Right lung (tissue), 10 donors: ENCODE results near the gene OR8D4. TPM values are rescaled to one million over a fixed set of nuclear protein-coding genes. Genes with fewer than 3 reads are reported as not detected.
"Not testable (repeated sequence)": the region's sequence is repeated elsewhere in the genome, so short reads cannot be mapped to it uniquely, and the experiment has no call there.

Source experiments
- DNase-seq, 2 donors: peaks; one replicate each; pipeline ENCODE4 v3.0.0-alpha.2; 2013
- long read RNA-seq, 8 donors: transcript quantifications; one replicate each; lab custom pipeline, GENCODE V29; 2026
- polyA plus RNA-seq, 5 donors: library from polyadenylated mRNA; unstranded; fragments of 120-200 nt; gene quantifications; one replicate each; pipeline versions ENCODE4 v1.2.1 to v1.2.3, GENCODE V29; 2013; ENCODE audit warnings: inconsistent platforms in 1 of 5, low replicate concordance in 1 of 5; ENCODE audit not compliant: insufficient read length in 5 of 5, insufficient read depth in 1 of 5

Gene OR8D4
- polyA plus RNA-seq, result under 1 TPM in 2 of 5 donors, not detected in 3; 0.04 to 0.06 TPM
- long read RNA-seq, donor 1, result 0 reads
- long read RNA-seq, donor 2, result 0 reads
- long read RNA-seq, donor 3, result 0 reads
- long read RNA-seq, donor 4, result 0 reads
- long read RNA-seq, donor 5, result 0 reads
- long read RNA-seq, donor 6, result 0 reads
- long read RNA-seq, donor 7, result 0 reads
- long read RNA-seq, donor 8, result 0 reads

DNA sequence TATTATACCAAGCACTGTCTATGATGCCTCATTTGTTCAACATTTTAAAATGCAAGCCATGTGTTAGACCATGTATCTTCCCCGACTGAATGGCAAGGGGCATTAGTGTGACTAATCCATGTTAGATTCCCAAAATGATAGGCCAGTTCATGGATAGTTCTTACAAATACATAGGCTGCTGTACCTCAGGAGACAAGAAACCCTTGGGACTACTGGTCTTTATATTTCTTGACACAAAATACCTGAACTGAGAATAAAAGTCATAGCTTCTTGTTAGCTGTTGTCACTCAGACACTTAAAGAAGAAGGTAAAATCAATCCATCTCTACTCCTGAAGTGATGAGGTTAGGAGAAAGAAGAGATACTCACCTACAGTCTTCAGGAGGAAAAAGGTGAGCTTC, at the start of gene OR8D4:
Gene OR8D4 (plus strand): TSS at position 301 of the 400 bp plus-strand sequence. CDS start 4,265 bp downstream, outside the sequence.
- DNase-seq, result no peak

DNA sequence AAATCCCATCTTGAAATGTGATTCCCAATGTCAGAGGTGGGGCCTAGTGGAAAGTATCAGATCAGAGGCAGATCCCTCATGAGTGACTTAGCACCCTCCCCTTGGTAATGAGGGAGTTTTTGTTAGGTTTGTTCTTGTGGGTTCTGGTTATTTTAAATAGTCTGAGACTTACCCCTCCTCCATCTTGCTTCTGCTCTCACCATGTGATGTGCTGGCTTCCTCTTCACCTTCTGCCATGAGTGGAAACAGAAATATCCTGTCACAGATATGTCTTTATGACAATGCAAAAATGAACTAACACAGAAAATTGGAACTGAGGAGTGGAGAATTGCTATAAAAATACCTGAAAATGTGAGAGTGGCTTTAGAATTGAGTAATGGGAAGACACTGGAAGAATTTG, 49.6 kb upstream of the OR8D4 start:
- no peak for DNase-seq

DNA sequence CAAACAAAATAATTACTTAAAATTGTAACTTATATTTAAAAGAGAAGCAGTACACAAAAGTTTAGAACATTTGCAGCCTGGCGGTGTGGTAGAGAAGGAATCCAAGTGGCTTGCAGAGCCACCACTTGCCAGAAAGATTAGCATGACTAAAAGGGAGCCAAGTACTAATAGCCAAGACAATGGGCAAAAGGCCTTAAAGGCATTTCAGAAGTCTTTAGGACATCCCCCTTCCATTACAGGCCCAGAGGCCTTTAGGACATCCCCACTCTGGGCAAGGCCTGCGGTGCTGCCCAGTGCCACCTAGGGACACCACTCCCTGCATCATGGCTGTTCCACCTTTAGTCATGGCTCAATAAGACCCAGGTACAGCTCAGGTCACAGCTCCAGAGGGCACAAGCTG, 48.9 kb upstream of the OR8D4 start:
- DNase-seq, result no peak

DNA sequence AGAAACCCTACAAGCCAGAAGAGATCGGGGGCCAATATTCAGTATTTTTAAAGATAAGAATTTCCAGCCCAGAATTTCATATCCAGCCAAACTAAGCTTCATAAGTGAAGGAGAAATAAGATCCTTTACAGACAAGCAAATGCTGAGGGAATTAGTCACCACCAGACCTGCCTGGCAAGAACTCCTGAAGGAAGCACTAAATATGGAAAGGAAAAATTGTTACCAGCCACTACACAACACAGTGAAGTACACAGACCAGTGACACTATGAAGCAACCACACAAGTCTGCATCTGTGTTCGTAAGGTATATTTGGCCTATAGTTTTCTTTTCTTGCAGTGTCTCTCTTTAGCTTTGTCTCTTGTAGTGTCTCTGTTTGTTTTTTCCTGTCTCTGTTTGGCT, 45.5 kb upstream of the OR8D4 start:
- DNase-seq, result no peak

DNA sequence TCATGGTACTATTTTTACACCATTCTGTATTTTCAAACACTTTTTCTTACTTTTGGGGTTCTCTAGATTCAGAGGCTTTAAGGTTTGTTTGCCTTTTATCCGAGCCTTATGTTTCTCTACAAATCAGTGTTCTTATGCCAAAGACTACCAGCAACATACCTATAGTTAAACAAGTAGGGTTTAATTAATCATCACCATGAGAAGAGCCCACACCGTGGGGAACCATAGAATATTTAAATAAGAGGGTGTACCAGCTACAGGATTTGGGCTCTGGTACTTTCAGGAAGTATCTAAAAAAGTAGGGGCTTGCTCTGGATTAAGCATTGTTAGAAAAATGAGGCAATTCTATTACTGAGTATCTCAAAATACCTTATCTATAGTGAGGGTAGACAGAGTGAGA, 42.2 kb upstream of the OR8D4 start:
- DNase-seq, result no peak

DNA sequence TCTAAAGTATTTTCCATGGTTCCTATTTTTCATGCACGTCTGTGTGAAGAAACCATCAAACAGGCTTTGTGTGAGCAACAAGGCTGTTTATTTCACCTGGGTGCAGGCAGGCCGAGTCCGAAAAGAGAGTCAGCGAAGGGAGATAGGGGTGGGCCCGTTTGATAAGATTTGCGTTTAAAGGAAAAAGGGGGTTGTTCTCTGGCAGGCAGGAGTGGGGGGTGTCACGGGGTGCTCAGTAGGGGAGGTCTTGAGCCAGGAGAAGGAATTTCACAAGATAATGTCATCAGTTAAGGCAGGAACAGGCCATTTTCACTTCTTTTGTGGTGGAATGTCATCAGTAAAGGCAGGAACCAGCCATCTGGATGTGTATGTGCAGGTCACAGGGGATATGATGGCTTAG, 36.7 kb upstream of the OR8D4 start:
- DNase-seq, result not testable (repeated sequence)

DNA sequence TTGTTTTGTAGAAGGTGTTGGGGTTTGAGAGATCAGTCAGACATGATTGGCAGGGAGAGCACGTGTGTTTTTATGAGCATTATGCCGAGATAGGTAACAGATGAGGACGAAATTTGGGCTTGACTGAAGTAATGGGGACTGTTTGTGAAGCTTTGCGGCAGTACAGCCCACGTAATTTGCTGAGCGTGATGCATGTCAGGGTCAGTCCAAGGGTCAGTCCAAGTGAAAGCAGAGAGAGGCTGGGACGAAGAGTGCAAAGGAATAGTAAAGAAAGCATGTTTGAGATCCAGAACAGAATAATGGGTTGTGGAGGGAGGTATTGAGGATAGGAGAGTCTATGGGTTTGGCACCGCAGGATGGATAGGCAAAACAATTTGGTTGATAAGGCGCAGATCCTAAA, 34.2 kb upstream of the OR8D4 start:
- not testable (repeated sequence) for DNase-seq

DNA sequence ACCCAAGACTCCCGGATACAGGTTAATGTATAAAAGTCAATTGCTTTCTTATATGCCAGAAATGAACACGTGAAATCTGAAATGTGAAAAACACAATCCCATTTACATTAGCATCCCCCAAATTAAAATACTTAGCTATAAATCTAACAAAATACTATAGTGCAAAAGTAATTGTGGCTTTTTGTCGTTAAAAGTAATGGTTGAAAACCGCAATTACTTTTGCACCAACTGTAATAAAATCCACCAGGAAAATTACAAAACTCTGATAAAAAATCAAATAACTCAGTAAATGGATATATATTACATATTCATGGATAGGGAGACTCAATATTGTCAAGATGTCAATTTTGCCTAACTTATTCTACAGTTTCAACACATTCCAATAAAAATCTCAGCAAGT, 21.1 kb upstream of the OR8D4 start:
- DNase-seq, result no peak

DNA sequence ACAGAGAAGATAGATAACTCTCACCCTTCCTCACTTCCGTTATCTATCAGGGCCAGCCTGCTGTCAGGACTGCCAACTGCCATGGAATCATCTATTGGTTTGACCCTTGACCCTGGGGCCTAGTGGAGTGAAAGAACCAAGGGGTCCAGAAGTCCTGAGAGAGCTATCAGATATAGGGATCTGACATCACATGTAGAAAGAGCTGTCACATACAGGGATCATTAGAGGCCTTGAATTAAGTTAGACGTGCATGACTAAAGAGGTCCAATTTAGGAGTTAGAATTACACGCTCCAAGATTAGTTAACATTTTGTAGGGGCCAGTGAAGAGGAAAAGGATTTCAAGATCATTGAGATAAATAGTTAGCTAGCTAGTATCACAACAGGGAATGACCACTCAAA, 16.4 kb upstream of the OR8D4 start, which contains the start of gene TMEM225:
Gene TMEM225 (minus strand): TSS at position 101 of the 400 bp plus-strand sequence. CDS start 245 bp downstream, outside the sequence.
- DNase-seq, result no peak

DNA sequence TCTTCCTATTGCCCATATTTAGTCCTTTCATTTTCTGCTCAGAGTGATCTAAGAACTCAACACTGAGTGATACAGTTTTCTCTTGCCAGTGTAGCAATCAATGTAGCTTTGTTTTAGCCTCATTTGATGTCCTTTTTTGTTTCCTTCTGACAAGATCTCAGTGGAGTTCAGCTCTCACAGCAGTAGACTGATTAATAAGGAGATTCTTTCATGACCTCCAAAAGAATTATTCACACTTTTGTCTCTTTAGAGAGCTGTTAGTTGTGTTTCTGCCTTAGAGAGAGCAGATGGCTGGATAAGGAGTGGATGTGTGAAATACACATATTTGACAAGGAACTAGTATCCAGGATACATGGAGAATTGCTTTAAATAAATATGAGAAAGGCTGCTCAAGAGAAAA, 9.9 kb upstream of the OR8D4 start:
- DNase-seq, result no peak

DNA sequence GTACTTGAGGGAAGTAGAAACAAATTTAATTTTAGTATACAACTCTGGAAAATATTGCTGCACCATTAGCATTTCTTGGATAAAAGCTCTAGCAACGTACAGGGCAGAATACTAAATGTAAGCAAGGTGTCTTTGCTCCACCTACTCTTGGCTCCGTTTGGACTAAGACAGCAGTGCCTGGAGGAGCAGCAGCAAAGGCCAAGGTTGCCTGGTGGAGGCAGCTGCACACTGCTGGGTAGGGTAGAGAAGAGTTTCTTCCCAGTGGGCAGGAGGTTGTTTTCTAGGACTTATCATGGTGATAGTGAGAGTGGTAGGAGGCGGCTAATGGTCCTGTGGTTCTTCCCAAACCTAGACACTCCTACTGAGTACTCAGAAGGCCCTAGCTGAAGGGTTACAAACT, 2.2 kb upstream of the OR8D4 start:
- DNase-seq, result no peak

DNA sequence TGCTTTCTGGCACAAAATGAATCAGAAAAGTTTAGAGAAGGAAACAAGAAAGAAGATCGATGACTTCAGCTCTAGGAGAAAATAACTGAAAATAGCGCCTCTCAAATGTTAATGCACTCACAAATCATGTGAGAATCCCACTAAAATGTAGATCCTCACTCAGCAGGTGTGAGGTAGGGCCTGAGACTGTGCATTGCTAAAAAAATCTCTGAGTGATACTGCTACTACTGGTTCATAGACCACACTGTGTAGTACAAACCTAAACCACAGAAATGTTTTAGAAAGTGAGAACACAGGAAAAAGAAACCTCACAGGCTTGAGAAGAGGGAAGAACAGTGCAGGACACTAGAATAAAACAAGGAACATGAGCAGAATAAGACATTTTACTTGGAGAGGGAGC, 2.0 kb downstream of the OR8D4 start:
- no peak for DNase-seq

DNA sequence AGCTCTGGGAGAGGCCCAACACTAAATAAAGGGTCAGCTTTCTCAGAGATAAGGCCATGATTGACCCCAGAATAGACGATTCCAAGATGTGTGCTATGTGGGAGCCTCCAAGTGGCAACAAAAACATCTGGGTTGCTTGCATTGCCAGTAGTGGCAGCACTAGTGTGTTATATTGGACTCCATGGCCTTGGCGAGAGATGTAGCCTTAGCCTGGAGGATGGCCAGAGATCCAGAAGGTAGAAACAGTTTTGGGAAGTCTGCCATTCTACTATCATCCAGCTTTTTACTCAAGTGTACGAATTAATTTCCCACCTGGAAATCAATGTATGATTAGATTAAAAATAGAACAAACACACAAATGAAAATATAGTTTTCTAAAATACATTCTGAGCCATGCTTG, 3.0 kb downstream of the OR8D4 start:
- DNase-seq, result no peak

DNA sequence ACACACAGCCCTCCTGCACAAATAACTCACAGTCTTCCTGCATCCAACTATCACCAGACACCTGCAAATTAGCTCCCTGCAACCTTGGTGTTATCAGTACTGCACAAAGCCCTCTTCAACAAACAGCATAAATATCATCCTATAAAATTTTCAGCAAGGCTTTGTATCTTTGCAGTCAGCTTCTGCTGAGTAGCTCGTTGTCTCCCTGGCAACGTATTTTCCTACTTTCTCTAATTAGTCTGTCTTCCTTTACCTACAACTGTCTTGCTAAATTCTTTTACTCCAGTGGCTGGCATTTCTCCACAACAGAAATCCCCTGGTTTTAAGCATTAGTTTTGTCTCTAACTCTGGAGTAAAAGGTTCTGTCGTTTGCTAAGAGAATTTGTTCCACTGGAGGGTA, 3.9 kb downstream of the OR8D4 start:
- DNase-seq, result no peak

DNA sequence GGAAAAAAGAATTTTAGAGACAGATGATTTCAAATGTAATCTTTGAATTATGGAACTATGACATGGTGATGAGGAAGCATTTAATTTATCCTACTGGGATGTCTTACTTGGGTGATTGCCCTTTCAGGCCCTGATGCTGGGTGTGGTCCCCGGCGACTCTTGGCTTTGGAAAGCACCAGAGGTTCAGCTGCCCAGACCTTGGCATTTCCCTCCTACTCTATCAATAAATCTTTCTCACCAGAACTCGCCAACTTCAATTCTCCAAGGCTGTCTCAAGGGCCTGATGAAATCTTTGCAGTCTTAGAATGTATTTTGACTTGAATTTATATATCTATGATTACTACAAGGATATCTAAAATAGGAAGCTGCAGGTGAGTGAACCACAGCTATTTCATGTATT, 19.0 kb downstream of the OR8D4 start:
- DNase-seq, result no peak

DNA sequence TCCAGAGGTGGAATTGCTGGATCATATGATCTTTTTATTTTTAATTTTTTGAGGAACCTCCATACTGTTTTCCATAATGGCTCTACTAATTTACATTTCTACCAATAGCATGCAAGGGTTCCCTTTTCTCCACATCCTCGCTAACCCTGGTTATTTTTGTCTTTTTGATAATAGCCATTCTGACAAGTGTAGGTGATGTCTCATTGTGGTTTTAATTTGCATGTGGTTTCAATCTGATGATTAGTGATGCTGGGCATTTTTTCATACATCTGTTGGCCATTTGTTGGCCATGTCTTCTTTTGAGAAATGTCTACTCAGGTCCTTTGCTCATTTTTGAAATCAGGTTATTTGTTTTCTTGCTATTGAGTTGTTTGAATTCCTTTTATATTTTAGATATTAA, 22.1 kb downstream of the OR8D4 start:
- DNase-seq, result no peak

DNA sequence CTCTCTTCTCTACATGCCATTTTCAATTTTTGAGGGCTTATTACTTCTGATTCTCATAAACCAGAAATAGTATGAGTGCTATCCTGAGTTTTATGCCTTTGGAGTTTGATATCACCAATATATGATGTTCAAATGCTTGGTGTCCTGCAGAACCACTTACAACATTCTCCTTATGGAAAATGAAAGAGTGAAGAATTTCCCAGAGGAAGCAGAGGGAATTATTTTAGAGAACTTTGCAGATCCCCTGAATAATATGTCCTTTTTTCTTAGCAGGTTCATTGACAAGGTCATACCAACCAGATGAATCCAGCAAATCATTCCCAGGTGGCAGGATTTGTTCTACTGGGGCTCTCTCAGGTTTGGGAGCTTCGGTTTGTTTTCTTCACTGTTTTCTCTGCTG, 37.4 kb downstream of the OR8D4 start, which contains the start of gene OR4D5:
Gene OR4D5 (plus strand): TSS at position 301 of the 400 bp plus-strand sequence. CDS start 0 bp downstream, at position 301.
- DNase-seq, result no peak

DNA sequence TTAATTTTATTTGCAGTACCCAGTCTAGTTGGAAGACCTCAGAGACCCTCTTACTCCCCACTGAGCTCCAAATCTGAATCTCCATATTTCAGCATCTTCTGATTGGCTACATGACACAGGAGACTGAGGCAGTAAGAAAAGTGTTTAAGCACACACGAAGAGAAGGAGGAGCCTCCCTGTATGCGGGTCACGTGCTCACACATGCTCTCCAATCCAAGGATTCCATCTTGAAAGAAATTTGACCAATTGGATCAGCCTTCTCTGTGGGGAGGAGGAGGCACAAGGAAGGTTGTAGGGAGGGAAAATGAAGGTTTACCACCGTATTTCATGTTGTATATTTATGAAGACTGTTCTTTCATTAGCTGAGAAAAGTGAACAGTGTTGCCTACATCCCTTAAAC, 40.4 kb downstream of the OR8D4 start:
- DNase-seq, result no peak

DNA sequence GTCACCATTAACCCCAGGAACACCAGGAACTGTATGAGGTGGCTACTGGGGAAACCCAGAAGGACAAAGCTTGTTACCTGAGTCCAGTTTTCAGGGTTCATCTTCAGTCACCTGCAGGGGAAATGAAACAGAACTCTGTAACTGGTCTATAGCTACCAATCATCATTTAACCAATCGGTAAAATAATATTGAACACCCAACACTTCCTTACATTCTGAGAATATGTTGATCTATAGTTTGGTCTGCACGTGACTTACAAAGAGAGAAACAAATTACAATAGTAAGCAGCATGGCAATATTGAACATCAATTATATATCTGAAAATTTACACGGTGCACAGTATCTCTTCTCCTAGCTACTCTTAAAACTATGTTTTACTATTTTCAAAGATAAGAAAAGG, 41.8 kb downstream of the OR8D4 start, which contains the start of gene OR6T1:
Gene OR6T1 (minus strand): TSS at position 101 of the 400 bp plus-strand sequence. CDS start 0 bp downstream, at position 101.
- DNase-seq, result no peak

DNA sequence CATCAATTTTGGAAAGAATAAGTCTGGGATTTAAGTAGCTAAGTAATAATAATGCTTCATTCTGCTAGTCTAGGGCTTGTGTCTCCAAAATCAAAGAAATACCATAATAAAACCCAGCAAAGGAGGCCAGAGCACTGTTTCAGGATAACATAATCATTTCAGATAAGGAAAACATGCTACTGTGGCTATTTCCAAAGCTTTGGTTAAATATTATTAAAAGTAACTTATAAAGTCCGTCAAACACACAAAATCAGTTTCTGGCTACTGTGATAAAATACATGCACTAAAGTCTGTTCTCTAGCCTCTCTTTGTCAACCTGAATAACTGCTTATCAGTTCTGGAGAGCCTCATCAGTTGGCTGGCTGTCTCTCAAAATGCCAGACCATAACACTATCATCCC, 43.2 kb downstream of the OR8D4 start:
- DNase-seq, result no peak

DNA sequence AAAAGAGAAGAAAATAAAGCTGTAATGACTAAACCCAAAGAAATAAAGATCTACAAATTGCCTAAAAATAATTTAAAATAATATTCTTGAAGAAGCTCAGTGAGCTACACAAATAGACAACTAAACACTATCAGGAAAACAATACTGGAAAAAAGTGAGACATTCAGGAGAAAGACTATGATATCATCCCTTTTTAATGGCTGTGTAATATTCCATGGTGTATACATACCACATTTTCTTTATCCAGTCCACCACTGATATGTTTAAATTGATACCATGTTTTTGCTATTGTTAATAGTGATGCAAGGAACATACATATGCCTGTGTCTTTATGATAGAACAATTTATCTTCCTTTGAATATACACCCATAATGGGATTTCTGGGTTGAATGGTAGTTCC, 54.8 kb downstream of the OR8D4 start:
- no peak for DNase-seq
